HG02885 (cell line): Measurements from ENCODE around the gene GABPB2.

Experiments
- ATAC-seq: cut with Tn5 transposase; IDR thresholded peaks from one replicate; pipeline ENCODE4 v1.9.1; 2021; ENCODE audit warnings: mild to moderate bottlenecking; ENCODE audit not compliant: unreplicated experiment, poor library complexity

The GABPB2 gene

GRCh38 chr1:151131701-151132334 is 61.3 kb downstream of the GABPB2 start:
- no peak for ATAC-seq

GRCh38 chr1:151132335-151133017 is 61.9 kb downstream of the GABPB2 start:
- no peak for ATAC-seq

GRCh38 chr1:151133018-151133806 is 62.7 kb downstream of the GABPB2 start:
- ATAC-seq, result no peak

GRCh38 chr1:151134396-151134795 is 63.8 kb downstream of the GABPB2 start:
- no peak for ATAC-seq

GRCh38 chr1:151134991-151135390 is 64.4 kb downstream of the GABPB2 start:
- ATAC-seq, result no peak

GRCh38 chr1:151135433-151136385 is 65.1 kb downstream of the GABPB2 start:
- no peak for ATAC-seq

DNA sequence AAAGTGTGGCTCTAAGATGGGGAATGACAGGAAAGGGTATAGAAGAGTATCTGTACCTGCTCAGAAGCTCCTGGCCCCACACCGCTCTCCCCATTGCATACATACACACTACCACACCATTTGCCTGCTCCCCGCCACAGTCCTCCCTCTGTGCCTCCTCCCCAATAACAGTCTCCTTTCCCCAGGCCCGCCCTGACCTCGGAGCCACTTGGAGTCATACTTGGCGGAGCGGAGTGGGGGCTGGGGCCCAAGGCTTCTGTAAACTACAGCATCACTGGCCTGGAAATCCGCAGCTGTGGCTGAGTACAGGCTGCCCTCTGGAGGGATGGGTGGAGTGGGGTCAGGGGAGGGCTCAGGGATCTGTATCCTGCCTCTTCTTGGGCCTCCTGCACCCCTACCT is 67.2 kb downstream of the GABPB2 start:
- no peak for ATAC-seq

- no peak for ATAC-seq
These were observed 72.0 kb downstream of the GABPB2 start for GRCh38 chr1:151142411-151143056.

DNA sequence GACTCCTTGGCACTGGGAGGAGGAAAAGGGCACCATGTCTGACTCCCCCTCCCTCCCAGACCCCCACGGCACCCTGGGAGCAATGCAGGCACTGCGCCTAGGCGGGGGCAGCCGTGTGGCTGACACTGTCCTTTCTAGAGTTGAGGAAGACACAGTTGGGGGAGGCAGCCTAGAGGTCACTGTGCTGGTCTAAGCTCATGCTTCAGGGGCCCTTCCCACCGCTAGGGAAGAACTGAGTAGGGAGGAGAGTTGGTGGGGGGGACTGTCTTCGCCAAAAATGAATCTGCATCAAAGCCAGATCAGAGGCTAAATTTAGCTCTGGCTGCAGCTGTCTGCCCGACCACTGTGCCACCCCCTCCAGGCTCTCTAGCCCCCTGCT is 72.5 kb downstream of the GABPB2 start:
- ATAC-seq, result no peak

- ATAC-seq, result no peak
These were observed 73.4 kb downstream of the GABPB2 start for GRCh38 chr1:151143986-151144385.

GRCh38 chr1:151144474-151145303 is 74.1 kb downstream of the GABPB2 start:
- ATAC-seq, result no peak

GRCh38 chr1:151145304-151146071 is 74.9 kb downstream of the GABPB2 start:
- no peak for ATAC-seq

- no peak for ATAC-seq
These were observed 75.5 kb downstream of the GABPB2 start for GRCh38 chr1:151146072-151146411.

DNA sequence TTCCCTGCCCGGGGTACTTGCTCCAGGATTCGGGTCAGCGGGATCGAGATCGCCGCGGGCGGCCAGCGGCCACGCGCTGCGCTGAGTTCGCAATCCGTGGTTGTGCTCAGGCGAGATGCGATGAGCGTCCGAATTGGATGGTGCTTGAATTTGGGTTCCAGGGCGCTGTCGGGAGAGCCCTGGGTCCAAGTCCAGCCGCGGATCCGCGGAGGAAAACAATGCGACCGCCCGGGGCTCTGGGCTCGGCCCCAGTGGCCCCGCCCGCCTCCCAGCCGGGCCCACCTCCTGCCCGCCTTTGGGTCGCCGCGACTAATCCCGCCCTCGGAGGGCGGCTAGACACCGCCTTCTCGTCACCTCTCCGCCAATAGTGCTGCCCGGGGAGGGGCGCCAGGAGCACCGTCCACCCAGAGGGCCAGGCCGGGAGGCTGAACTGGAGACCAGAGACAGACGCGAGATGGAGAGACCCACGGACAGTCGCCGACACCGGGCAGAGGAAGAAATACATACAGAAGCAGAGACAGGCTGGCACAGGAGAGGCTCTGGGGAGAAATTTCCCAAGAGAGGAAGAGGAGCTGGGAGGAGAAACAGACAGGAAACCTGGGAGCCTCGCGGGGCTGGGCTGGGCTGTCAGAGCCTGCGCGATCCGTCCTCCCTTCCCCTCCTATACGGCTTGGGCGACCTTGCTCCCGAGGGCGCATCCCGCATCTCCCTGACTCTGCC is 76.0 kb downstream of the GABPB2 start, which contains the start of gene SEMA6C:
Gene SEMA6C, minus strand, starts transcription at position 220 of the 720 bp plus-strand sequence. CDS start 4,010 bp downstream, outside the sequence.
- ATAC-seq, result peak; percentile 99

DNA sequence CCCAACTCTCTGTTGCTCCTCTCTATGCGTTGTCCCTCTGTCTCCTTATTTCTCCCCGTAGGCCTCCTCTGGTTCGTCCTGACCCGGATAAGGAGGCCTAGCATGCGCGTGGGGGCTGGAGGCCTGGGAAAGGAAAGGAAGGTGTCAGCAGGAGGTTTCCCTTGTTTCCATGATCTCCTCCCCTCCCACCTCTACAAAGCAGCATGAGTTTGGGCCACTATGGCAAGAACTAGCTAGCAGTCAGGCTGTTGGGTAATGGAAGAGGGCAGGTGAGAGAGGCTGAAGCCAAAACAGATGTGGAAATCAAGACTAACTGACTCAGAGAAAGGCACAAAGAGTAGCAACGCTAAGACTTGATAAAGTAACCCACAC is 76.6 kb downstream of the GABPB2 start:
- ATAC-seq, result no peak

GRCh38 chr1:151147665-151148064 is 77.1 kb downstream of the GABPB2 start:
- ATAC-seq, result no peak

GRCh38 chr1:151156515-151156819 is 85.9 kb downstream of the GABPB2 start, which contains the start of gene TNFAIP8L2:
Gene TNFAIP8L2, plus strand, starts transcription at chr1:151156649. Its CDS starts 2,049 bp downstream, at chr1:151158698.
- ATAC-seq, result peak; percentile 62
